Osteoblast (primary cell): ENCODE results near the gene LGALS16. TPM values are rescaled to one million over a fixed set of nuclear protein-coding genes. Genes with fewer than 3 reads are reported as not detected.

Source experiments
- DNase-seq: peaks from one replicate; pipeline ENCODE4 v3.0.0; 2011; ENCODE audit warnings: low spot score, mixed read lengths; ENCODE audit not compliant: insufficient read length; ENCODE audit errors: missing footprints
- H2AFZ ChIP-seq: 2 replicates; pipeline ENCODE4 v1.6.0; 2011; ENCODE audit warnings: mild to moderate bottlenecking, low read length
- H3K27ac ChIP-seq: 2 replicates; pipeline ENCODE4 v1.5.1; 2011; ENCODE audit warnings: mild to moderate bottlenecking, low read depth, low read length, moderate library complexity
- H3K27me3 ChIP-seq: 2 replicates; pipeline ENCODE4 v1.6.0; 2012; ENCODE audit warnings: mild to moderate bottlenecking, control low read depth, inconsistent platforms, low read length, moderate library complexity; ENCODE audit not compliant: insufficient read depth
- H3K36me3 ChIP-seq: 2 replicates; pipeline ENCODE4 v1.5.1; 2011; ENCODE audit warnings: mild to moderate bottlenecking, low read length, control low read depth, moderate library complexity; ENCODE audit not compliant: insufficient read depth
- H3K4me1 ChIP-seq: 2 replicates; pipeline ENCODE4 v1.5.1; 2011; ENCODE audit warnings: mild to moderate bottlenecking, low read length, control low read depth, moderate library complexity; ENCODE audit not compliant: insufficient read depth
- H3K4me2 ChIP-seq: 2 replicates; pipeline ENCODE4 v1.6.0; 2011; ENCODE audit warnings: mild to moderate bottlenecking, low read length; ENCODE audit not compliant: insufficient read depth
- H3K4me3 ChIP-seq: fragments of 200-600 bp; sonication (generic); 3 replicates; pipeline ENCODE4 v1.5.1; 2012; ENCODE audit warnings: mild to moderate bottlenecking, low read length, inconsistent platforms; ENCODE audit not compliant: insufficient read depth
- H3K79me2 ChIP-seq: 2 replicates; pipeline ENCODE4 v1.6.0; 2012; ENCODE audit warnings: mild to moderate bottlenecking, low read length, control low read depth, inconsistent platforms; ENCODE audit not compliant: insufficient read depth
- H3K9me3 ChIP-seq: 2 replicates; pipeline ENCODE4 v1.5.1; 2011; ENCODE audit warnings: low read depth, low read length, control low read depth
- H4K20me1 ChIP-seq: 2 replicates; pipeline ENCODE4 v1.6.0; 2012; ENCODE audit warnings: mild to moderate bottlenecking, low read length, control low read depth; ENCODE audit not compliant: insufficient read depth
- total RNA-seq: library from RNA; depleted of rRNA; stranded (reverse); fragments of >200 nt; gene quantifications from 2 replicates; pipeline ENCODE4 v1.2.3, GENCODE V29; 2012
- TF ChIP-seq, protein P1 (sequence below): IDR thresholded peaks from 2 replicates; pipeline ENCODE4 v1.5.1; 2011; ENCODE audit warnings: mild to moderate bottlenecking, low read depth, low read length, moderate library complexity; ENCODE audit errors: extremely low read depth

LGALS16 gene
- total RNA-seq, 1 donor = not detected

- no peaks in the 10 kb centered on the region for H3K79me2 ChIP-seq
- no peak for DNase-seq
- no peak overlapping the region for H3K4me3 ChIP-seq
- H3K27me3 ChIP-seq = peaks cover 9% of the 10 kb centered on the region
- H3K9me3 ChIP-seq = no peaks in the 10 kb centered on the region
- H4K20me1 ChIP-seq = no peaks in the 10 kb centered on the region
- no peaks in the 10 kb centered on the region for H3K36me3 ChIP-seq
- H3K4me2 ChIP-seq = no peak overlapping the region
- no peak overlapping the region for H3K27ac ChIP-seq
- H3K4me1 ChIP-seq = no peaks in the 10 kb centered on the region
- no peak overlapping the region for H2AFZ ChIP-seq
- TF ChIP-seq, protein P1, sequence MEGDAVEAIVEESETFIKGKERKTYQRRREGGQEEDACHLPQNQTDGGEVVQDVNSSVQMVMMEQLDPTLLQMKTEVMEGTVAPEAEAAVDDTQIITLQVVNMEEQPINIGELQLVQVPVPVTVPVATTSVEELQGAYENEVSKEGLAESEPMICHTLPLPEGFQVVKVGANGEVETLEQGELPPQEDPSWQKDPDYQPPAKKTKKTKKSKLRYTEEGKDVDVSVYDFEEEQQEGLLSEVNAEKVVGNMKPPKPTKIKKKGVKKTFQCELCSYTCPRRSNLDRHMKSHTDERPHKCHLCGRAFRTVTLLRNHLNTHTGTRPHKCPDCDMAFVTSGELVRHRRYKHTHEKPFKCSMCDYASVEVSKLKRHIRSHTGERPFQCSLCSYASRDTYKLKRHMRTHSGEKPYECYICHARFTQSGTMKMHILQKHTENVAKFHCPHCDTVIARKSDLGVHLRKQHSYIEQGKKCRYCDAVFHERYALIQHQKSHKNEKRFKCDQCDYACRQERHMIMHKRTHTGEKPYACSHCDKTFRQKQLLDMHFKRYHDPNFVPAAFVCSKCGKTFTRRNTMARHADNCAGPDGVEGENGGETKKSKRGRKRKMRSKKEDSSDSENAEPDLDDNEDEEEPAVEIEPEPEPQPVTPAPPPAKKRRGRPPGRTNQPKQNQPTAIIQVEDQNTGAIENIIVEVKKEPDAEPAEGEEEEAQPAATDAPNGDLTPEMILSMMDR = no peak
Observed at GRCh38 chr19:39698535-39698934, 42.8 kb downstream of the LGALS16 start.

DNA sequence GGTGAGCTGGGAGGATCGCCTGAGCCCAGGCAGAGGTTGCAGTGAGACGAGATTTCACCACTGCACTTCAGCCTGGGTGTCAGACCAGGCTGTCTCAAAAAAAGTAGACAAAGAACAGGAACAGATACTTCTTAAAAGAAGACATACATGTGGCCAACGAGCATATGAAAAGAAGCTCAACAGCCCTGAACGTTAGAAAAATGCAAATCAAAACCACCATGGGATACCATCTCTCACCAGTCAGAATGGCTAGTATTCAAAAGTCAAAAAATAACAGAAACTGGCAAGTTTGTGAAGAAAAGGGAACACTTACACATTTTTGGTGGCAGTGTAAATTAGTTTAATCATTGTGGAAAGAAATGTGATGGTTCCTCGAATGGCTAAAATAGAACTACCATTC is 45.6 kb downstream of the LGALS16 start:
- Histone ChIP-seq H3K27ac (no peak overlapping the region), H3K4me3 (no peak overlapping the region), H3K4me2 (no peak overlapping the region), H3K36me3 (no peaks in the 10 kb centered on the region), H2AFZ (no peak overlapping the region), H3K4me1 (no peaks in the 10 kb centered on the region), H3K27me3 (peaks cover 6% of the 10 kb centered on the region), H4K20me1 (no peaks in the 10 kb centered on the region), H3K9me3 (no peaks in the 10 kb centered on the region), H3K79me2 (no peaks in the 10 kb centered on the region)
- TF ChIP-seq, protein P1 = no peak
- no peak for DNase-seq

GRCh38 chr19:39704181-39705044 is 48.7 kb downstream of the LGALS16 start, which contains the start of gene LGALS14:
LGALS14 (plus strand) TSS chr19:39704481; CDS start chr19:39704529, 48 bp downstream.
- Histone ChIP-seq H2AFZ (no peak within 1 kb of the TSS), H3K4me2 (no peak within 1 kb of the TSS), H4K20me1 (no peaks in the 10 kb centered on the region), H3K27ac (no peak within 1 kb of the TSS), H3K9me3 (no peaks in the 10 kb centered on the region), H3K27me3 (peaks cover 3% of the 10 kb centered on the region), H3K4me1 (no peaks in the 10 kb centered on the region), H3K36me3 (no peaks in the 10 kb centered on the region), H3K4me3 (no peak within 1 kb of the TSS), H3K79me2 (no peaks in the 10 kb centered on the region)
- DNase-seq = no peak
- TF ChIP-seq, protein P1 = no peak

DNA sequence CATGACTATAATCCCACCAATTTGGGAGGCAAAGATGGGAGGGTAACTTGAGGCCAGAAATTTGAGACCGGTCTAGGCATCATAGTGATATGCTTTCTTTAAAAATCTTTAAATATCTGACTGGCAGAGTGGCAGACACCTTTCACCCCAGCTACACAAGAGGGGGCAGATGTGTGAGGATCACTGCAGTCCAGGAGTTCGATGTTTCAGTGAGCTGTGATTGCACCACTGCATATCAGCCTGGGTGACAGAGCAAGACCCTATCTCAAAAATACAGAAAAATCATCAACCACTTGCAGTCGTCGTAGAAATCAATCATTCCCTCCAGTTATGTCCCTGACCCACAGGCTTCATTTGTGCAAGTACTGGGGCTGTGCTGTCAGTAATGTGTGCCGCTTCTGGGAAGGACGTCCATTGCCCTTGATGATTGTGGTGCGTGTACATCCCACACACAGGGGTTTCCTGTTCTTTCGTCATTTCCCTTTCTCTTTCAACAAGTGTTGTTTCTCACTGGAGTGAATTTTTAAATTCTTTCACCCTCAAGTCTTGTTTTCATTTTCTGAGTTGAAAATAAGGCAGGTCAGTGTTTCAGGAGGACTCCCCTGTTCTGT is 50.0 kb downstream of the LGALS16 start:
- peaks cover 2% of the 10 kb centered on the region for H3K27me3 ChIP-seq
- no peaks in the 10 kb centered on the region for H3K4me1 ChIP-seq
- no peaks in the 10 kb centered on the region for H4K20me1 ChIP-seq
- no peak overlapping the region for H3K4me2 ChIP-seq
- no peaks in the 10 kb centered on the region for H3K79me2 ChIP-seq
- H2AFZ ChIP-seq = no peak overlapping the region
- TF ChIP-seq, protein P1 = no peak
- no peak overlapping the region for H3K4me3 ChIP-seq
- DNase-seq = no peak
- H3K36me3 ChIP-seq = no peaks in the 10 kb centered on the region
- H3K9me3 ChIP-seq = no peaks in the 10 kb centered on the region
- no peak overlapping the region for H3K27ac ChIP-seq
